NCI-H1092 (cell line): ENCODE measurements around the gene PNMA8A.
"Not testable (repeated sequence)": the region's sequence is repeated elsewhere in the genome, so short reads cannot be mapped to it uniquely, and the experiment has no call there.

Source experiments
- DNase-seq: peaks from one replicate; lab custom pipeline; 2025; lab: John Stamatoyannopoulos, UW

Gene PNMA8A

GRCh38 chr19:46463516-46463915 lies 7.8 kb downstream of the PNMA8A start:
- DNase-seq, result no peak

GRCh38 chr19:46461537-46461936 lies 9.8 kb downstream of the PNMA8A start:
- no peak for DNase-seq

GRCh38 chr19:46460981-46461380 lies 10.4 kb downstream of the PNMA8A start:
- no peak for DNase-seq

- DNase-seq, result no peak
Measured at GRCh38 chr19:46460055-46460454, 11.3 kb downstream of the PNMA8A start.

- no peak for DNase-seq
Measured at GRCh38 chr19:46456930-46457329, 14.4 kb downstream of the PNMA8A start.

GRCh38 chr19:46454244-46454643 lies 17.1 kb downstream of the PNMA8A start:
- no peak for DNase-seq

GRCh38 chr19:46453661-46454060 lies 17.7 kb downstream of the PNMA8A start:
- DNase-seq, result no peak

- DNase-seq, result no peak
Measured at GRCh38 chr19:46452186-46452585, 19.2 kb downstream of the PNMA8A start.

GRCh38 chr19:46451352-46451751 lies 20.0 kb downstream of the PNMA8A start:
- DNase-seq, result no peak

- no peak for DNase-seq
Measured at GRCh38 chr19:46450737-46451136, 20.6 kb downstream of the PNMA8A start.

- DNase-seq, result no peak
Measured at GRCh38 chr19:46449228-46449627, 22.1 kb downstream of the PNMA8A start.

- no peak for DNase-seq
Measured at GRCh38 chr19:46448601-46449000, 22.8 kb downstream of the PNMA8A start.

- DNase-seq, result no peak
Measured at GRCh38 chr19:46447824-46448223, 23.5 kb downstream of the PNMA8A start.

GRCh38 chr19:46447006-46447405 lies 24.4 kb downstream of the PNMA8A start:
- no peak for DNase-seq

- DNase-seq, result no peak
Measured at GRCh38 chr19:46446021-46446420, 25.3 kb downstream of the PNMA8A start.

- DNase-seq, result no peak
Measured at GRCh38 chr19:46442808-46443450, 28.4 kb downstream of the PNMA8A start.

- DNase-seq, result no peak
Measured at GRCh38 chr19:46441866-46442265, 29.5 kb downstream of the PNMA8A start.

- DNase-seq, result not testable (repeated sequence)
Measured at GRCh38 chr19:46435689-46436088, 35.7 kb downstream of the PNMA8A start.

- DNase-seq, result no peak
Measured at GRCh38 chr19:46435009-46435408, 36.4 kb downstream of the PNMA8A start.

- DNase-seq, result not testable (repeated sequence)
Measured at GRCh38 chr19:46433470-46433869, 37.9 kb downstream of the PNMA8A start.

- DNase-seq, result no peak
Measured at GRCh38 chr19:46431824-46432223, 39.5 kb downstream of the PNMA8A start.

GRCh38 chr19:46429999-46430398 lies 41.4 kb downstream of the PNMA8A start:
- no peak for DNase-seq

- DNase-seq, result peak; percentile 23
Measured at GRCh38 chr19:46428239-46429135, 42.9 kb downstream of the PNMA8A start, which contains the start of gene PNMA8C. Gene PNMA8C (minus strand): TSS chr19:46428936. CDS start chr19:46428359, 577 bp downstream.
